Mesothelial cell of epicardium (in vitro differentiated cells): ENCODE measurements around the gene LRRC75A. TPM values are rescaled to one million over a fixed set of nuclear protein-coding genes. Genes with fewer than 3 reads are reported as not detected.

Experiments used
- DNase-seq, 2 experiments: peaks; one replicate each; pipeline ENCODE4 v3.0.0; 2021; ENCODE audit warnings: low spot score in 2 of 2; ENCODE audit not compliant: unreplicated experiment in 2 of 2
- H3K27ac Mint-ChIP-seq: 2 replicates; pipeline ENCODE4 v1.8.0; 2021; ENCODE audit warnings: mixed read lengths
- H3K27me3 Mint-ChIP-seq: 2 replicates; pipeline ENCODE4 v1.8.0; 2021; ENCODE audit warnings: low read depth, mixed read lengths
- H3K36me3 Mint-ChIP-seq: 2 replicates; pipeline ENCODE4 v1.8.0; 2021; ENCODE audit warnings: mixed read lengths
- H3K4me1 Mint-ChIP-seq: 2 replicates; pipeline ENCODE4 v1.8.0; 2021; ENCODE audit warnings: mixed read lengths
- H3K4me3 Mint-ChIP-seq: 2 replicates; pipeline ENCODE4 v1.8.0; 2021; ENCODE audit warnings: mild to moderate bottlenecking, moderate library complexity, mixed read lengths
- H3K9me3 Mint-ChIP-seq: 2 replicates; pipeline ENCODE4 v1.8.0; 2021; ENCODE audit warnings: mixed read lengths
- CTCF ChIP-seq: fragments of 200-600 bp; sonication (generic); IDR thresholded peaks from one replicate; pipeline ENCODE4 v1.5.0; 2021; ENCODE audit warnings: antibody characterized with exemption; ENCODE audit not compliant: unreplicated experiment
- total RNA-seq: library from RNA; stranded (reverse); gene quantifications from 3 replicates; pipeline ENCODE4 v1.2.1, GENCODE V29; 2021

LRRC75A gene
- total RNA-seq, 1 donor from 2014 or later, result 4.0 TPM

GRCh38 chr17:16492613-16493530 lies 879 bp upstream of the LRRC75A start:
- Mint-ChIP-seq H3K4me1 (peaks cover 21% of the 10 kb centered on the region), H3K9me3 (no peaks in the 10 kb centered on the region), H3K4me3 (peak overlapping the region; percentile 73), H3K27me3 (peaks cover 61% of the 10 kb centered on the region), H3K27ac (no peak overlapping the region), H3K36me3 (no peaks in the 10 kb centered on the region)
- no peak for DNase-seq
- TF ChIP-seq CTCF, result no peak

GRCh38 chr17:16491131-16491702 lies 776 bp downstream of the LRRC75A start:
- peak in 1 of 2 experiments; percentile 42 for DNase-seq
- H3K9me3 Mint-ChIP-seq, result no peaks in the 10 kb centered on the region
- peak overlapping the region; percentile 64 for H3K4me3 Mint-ChIP-seq
- TF ChIP-seq CTCF, result no peak
- H3K27me3 Mint-ChIP-seq, result peaks cover 46% of the 10 kb centered on the region
- H3K4me1 Mint-ChIP-seq, result peaks cover 29% of the 10 kb centered on the region
- no peaks in the 10 kb centered on the region for H3K36me3 Mint-ChIP-seq
- no peak overlapping the region for H3K27ac Mint-ChIP-seq

DNA sequence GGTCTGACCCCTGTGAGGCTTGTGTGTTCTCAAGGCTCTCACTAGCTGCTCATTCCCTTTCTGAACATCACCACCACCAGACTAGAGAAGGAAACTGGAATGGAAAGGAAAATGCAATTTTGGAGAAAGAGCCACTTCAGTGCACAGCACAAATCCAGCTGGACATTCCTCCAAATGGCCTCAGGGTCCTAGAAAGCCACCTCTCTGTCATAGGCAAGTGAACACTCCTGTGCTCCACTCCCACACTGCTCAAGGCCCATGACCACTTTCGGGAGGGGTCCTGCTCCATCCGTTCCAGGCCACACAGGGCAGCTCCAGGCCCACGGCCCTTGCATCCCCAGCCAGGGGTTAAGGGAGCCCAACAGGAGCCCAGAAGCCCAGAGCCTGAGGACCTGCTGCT lies 2.6 kb downstream of the LRRC75A start:
- Mint-ChIP-seq H3K27me3 (peaks cover 29% of the 10 kb centered on the region), H3K27ac (no peak overlapping the region)
- no peak for DNase-seq

GRCh38 chr17:16488968-16489337 lies 3.0 kb downstream of the LRRC75A start:
- Mint-ChIP-seq H3K27me3 (peaks cover 24% of the 10 kb centered on the region), H3K4me3 (no peak overlapping the region), H3K27ac (peak overlapping the region; percentile 23), H3K9me3 (no peaks in the 10 kb centered on the region), H3K36me3 (no peaks in the 10 kb centered on the region), H3K4me1 (peaks cover 48% of the 10 kb centered on the region)
- TF ChIP-seq CTCF, result no peak
- no peak for DNase-seq

More for the DNA sequence above, 2.6 kb downstream of the LRRC75A start:
- H3K4me1 Mint-ChIP-seq, result peaks cover 45% of the 10 kb centered on the region
- H3K4me3 Mint-ChIP-seq, result no peak overlapping the region
- TF ChIP-seq CTCF, result no peak
- no peaks in the 10 kb centered on the region for H3K36me3 Mint-ChIP-seq
- no peaks in the 10 kb centered on the region for H3K9me3 Mint-ChIP-seq

GRCh38 chr17:16488186-16488967 lies 3.6 kb downstream of the LRRC75A start:
- Mint-ChIP-seq H3K4me3 (no peak overlapping the region), H3K4me1 (peaks cover 48% of the 10 kb centered on the region), H3K27me3 (peaks cover 20% of the 10 kb centered on the region), H3K9me3 (no peaks in the 10 kb centered on the region), H3K36me3 (no peaks in the 10 kb centered on the region), H3K27ac (peak overlapping the region; percentile 23)
- DNase-seq, result no peak
- no peak for TF ChIP-seq CTCF
